ENCODE measurements around the gene ALCAM.

DNA sequence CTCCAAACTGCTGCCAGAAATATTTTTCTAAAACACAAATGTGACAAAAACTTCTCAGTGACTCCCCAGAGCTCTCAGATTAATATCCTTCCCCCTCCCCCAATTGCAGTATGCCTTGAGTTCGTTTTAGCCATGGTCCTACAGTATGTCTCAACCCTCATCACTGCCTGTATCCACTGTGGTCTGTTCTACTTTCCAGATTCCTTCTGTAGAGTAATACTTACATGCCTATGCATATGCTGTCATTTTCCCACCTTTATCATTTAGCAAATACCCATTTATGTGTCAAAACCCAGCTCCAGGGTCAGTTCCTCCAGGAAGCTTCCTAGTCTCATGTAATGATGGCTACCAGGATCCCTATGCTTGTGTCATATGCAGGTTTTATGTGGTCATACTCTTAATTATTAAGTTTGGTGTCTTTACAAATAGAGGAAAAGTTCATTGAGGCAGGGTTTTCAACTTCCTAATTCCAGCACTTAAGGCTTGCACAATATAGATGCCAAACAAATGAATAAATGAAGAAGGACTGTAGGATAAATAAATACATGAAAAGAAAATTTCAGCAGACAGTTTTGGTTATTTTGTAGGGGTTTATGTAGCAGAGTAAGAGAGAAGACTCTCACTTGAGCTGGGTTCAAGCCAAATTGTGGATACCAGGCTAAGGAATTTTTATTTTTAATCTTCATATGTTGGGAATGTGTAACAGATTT is 170.8 kb downstream of the ALCAM start:
- TF ChIP-seq, protein P1, sequence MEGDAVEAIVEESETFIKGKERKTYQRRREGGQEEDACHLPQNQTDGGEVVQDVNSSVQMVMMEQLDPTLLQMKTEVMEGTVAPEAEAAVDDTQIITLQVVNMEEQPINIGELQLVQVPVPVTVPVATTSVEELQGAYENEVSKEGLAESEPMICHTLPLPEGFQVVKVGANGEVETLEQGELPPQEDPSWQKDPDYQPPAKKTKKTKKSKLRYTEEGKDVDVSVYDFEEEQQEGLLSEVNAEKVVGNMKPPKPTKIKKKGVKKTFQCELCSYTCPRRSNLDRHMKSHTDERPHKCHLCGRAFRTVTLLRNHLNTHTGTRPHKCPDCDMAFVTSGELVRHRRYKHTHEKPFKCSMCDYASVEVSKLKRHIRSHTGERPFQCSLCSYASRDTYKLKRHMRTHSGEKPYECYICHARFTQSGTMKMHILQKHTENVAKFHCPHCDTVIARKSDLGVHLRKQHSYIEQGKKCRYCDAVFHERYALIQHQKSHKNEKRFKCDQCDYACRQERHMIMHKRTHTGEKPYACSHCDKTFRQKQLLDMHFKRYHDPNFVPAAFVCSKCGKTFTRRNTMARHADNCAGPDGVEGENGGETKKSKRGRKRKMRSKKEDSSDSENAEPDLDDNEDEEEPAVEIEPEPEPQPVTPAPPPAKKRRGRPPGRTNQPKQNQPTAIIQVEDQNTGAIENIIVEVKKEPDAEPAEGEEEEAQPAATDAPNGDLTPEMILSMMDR (IDR thresholded peaks at IDR 0.05; ENCODE audit: low read length), result no peak
- TF ChIP-seq EZH2 (optimal IDR thresholded peaks at IDR 0.05; ENCODE audit: low read depth, low read length), result no peak
- TF ChIP-seq EZH2phosphoT487 (IDR thresholded peaks at IDR 0.05; ENCODE audit: low read length), result no peak
